MCF 10A (cell line): ENCODE data around the gene NEK10. TPM values are rescaled to one million over a fixed set of nuclear protein-coding genes. Genes with fewer than 3 reads are reported as not detected.

Experiments
- BruUV-seq: library from RNA; stranded (reverse); fragments of 400-500 nt; replicated peaks from 2 replicates; lab custom pipeline; 2021; lab: Mats Ljungman, UMichigan
- CTCF ChIA-PET: fragments of 300-600 bp; sonication (Branson Sonifier 250); formaldehyde crosslinking; extraction: SDS; loops from one replicate; lab custom pipeline; 2021; ENCODE audit warnings: antibody characterized with exemption, inconsistent platforms; lab: Yijun Ruan, JAX
- POLR2A ChIA-PET: fragments of 300-600, 350-650 bp; sonication (Branson Sonifier 250); formaldehyde crosslinking; extraction: SDS; loops from one replicate; lab custom pipeline; 2020; ENCODE audit warnings: antibody characterized with exemption, inconsistent platforms; lab: Yijun Ruan, JAX
- DNase-seq: peaks from one replicate; pipeline ENCODE4 v3.0.0-alpha.2; 2018; ENCODE audit not compliant: unreplicated experiment
- H3K27ac Mint-ChIP-seq: one replicate; pipeline ENCODE4 v1.8.0; 2022; ENCODE audit warnings: mild to moderate bottlenecking, low read depth, mixed read lengths; ENCODE audit not compliant: unreplicated experiment
- H3K27me3 Mint-ChIP-seq: one replicate; pipeline ENCODE4 v1.8.0; 2022; ENCODE audit warnings: mixed read lengths; ENCODE audit not compliant: insufficient read depth, unreplicated experiment
- H3K36me3 Mint-ChIP-seq: one replicate; pipeline ENCODE4 v1.8.0; 2022; ENCODE audit warnings: mild to moderate bottlenecking, moderate library complexity, mixed read lengths; ENCODE audit not compliant: insufficient read depth, unreplicated experiment
- H3K4me1 Mint-ChIP-seq: one replicate; pipeline ENCODE4 v1.8.0; 2022; ENCODE audit warnings: mixed read lengths; ENCODE audit not compliant: insufficient read depth, unreplicated experiment
- H3K4me3 Mint-ChIP-seq: one replicate; pipeline ENCODE4 v1.8.0; 2022; ENCODE audit warnings: mild to moderate bottlenecking, moderate library complexity, mixed read lengths; ENCODE audit not compliant: unreplicated experiment
- H3K9me3 Mint-ChIP-seq: one replicate; pipeline ENCODE4 v1.8.0; 2022; ENCODE audit warnings: mixed read lengths; ENCODE audit not compliant: unreplicated experiment
- CTCF ChIP-seq: fragments of 200-600 bp; IDR thresholded peaks from one replicate; pipeline ENCODE4 v1.8.0; 2022; ENCODE audit warnings: antibody characterized with exemption, mild to moderate bottlenecking; ENCODE audit not compliant: unreplicated experiment
- intact Hi-C: fragments of 100-400 bp; cut with micrococcal nuclease; formaldehyde crosslinking; loops from 2 replicates; pipeline ENCODE4 v1.14.1; 2022
- total RNA-seq: library from RNA; stranded (reverse); gene quantifications from 2 replicates; pipeline ENCODE4 v1.2.3, GENCODE V29; 2022

NEK10 gene
- total RNA-seq, 1 experiment from 2014 or later, result 0.44 TPM

GRCh38 chr3:27073912-27074311 is 295.3 kb downstream of the NEK10 start:
- Mint-ChIP-seq H3K27me3 (no peaks in the 10 kb centered on the region), H3K9me3 (no peaks in the 10 kb centered on the region), H3K4me1 (no peaks in the 10 kb centered on the region), H3K4me3 (no peak overlapping the region), H3K27ac (no peak overlapping the region), H3K36me3 (no peaks in the 10 kb centered on the region)
- no peak for DNase-seq
- intact Hi-C loops, result no loop called here
- POLR2A ChIA-PET, result interaction anchor here (0.7 kb wide), 1 partner anchor 727 kb away, joined by 3 read pairs; no protein-coding TSS in a partner anchor
- CTCF ChIA-PET, result no interaction called here
- BruUV-seq, result no TSS peak
- TF ChIP-seq CTCF, result no peak

GRCh38 chr3:27072810-27073651 is 296.2 kb downstream of the NEK10 start:
- ChIA-PET CTCF (no interaction called here), POLR2A (no interaction called here)
- TF ChIP-seq CTCF, result no peak
- Mint-ChIP-seq H3K27ac (no peak overlapping the region), H3K27me3 (no peaks in the 10 kb centered on the region), H3K9me3 (no peaks in the 10 kb centered on the region), H3K36me3 (no peaks in the 10 kb centered on the region), H3K4me3 (no peak overlapping the region), H3K4me1 (no peaks in the 10 kb centered on the region)
- intact Hi-C loops, result no loop called here
- DNase-seq, result no peak
- no TSS peak for BruUV-seq

GRCh38 chr3:27060336-27060735 is 308.8 kb downstream of the NEK10 start:
- H3K9me3 Mint-ChIP-seq, result no peaks in the 10 kb centered on the region
- ChIA-PET POLR2A (no interaction called here), CTCF (no interaction called here)
- no peak for DNase-seq
- no peaks in the 10 kb centered on the region for H3K36me3 Mint-ChIP-seq
- TF ChIP-seq CTCF, result no peak
- no peaks in the 10 kb centered on the region for H3K4me1 Mint-ChIP-seq
- H3K27me3 Mint-ChIP-seq, result no peaks in the 10 kb centered on the region
- intact Hi-C loops, result no loop called here
- no peak overlapping the region for H3K27ac Mint-ChIP-seq
- no peak overlapping the region for H3K4me3 Mint-ChIP-seq
- BruUV-seq, result no TSS peak

Other genes with a start within 250 kb of the NEK10 start
- 37.2 and 41.9 TPM in 2 replicates for gene SLC4A7, start 115.0 kb upstream of the NEK10 start, total RNA-seq